NCI-H526 (cell line): ENCODE results near the gene CCL7.
A peak's percentile ranks its signal among the peaks of the same experiment; 100 is the strongest.

Source experiments
- DNase-seq, 2 experiments: peaks; one replicate each; lab custom pipeline; 2025; lab: John Stamatoyannopoulos, UW

CCL7 gene

DNA sequence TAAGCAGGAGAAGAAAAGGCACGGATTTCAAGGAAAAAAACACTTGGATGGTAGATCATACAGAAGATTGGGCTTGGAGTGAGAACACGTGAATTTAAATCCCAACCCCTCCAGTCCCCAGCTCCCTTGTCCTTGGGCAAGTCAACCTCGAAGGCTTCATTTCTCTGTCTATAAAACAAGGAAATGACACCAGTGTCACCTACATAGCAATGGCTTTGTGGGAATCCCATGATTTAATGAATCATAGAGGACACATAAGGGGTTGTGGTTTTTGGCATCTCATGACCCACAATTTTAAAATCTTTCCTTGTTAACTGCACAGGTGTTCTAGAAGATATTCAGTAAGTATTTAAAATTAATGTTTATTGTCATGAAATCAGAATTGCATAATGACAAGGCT lies 23.1 kb upstream of the CCL7 start:
- no peak for DNase-seq

DNA sequence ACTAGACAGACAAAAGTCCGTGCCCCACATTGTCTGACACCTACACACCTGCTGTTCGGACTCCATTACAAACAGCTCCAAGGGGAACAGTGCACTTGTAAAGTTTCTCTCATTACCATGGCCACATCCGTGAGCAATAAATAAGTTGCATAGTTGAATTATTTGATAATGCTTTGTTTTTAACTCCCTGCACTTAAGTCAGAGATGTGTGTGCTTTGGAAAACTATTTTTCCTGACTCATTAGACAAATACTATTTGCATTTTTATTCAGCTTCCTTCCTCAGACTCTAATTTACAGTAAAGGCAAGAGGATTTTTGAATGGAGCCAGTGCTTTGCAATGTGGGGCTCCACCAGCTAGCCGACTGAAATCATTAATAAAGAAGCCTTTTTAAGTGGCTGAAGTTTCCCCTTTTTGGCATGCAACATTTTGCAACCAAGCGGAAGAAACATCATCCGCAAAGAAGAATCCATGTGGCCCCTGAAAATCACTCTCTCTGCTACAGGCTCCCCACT lies 21.5 kb upstream of the CCL7 start:
- DNase-seq: no peak

DNA sequence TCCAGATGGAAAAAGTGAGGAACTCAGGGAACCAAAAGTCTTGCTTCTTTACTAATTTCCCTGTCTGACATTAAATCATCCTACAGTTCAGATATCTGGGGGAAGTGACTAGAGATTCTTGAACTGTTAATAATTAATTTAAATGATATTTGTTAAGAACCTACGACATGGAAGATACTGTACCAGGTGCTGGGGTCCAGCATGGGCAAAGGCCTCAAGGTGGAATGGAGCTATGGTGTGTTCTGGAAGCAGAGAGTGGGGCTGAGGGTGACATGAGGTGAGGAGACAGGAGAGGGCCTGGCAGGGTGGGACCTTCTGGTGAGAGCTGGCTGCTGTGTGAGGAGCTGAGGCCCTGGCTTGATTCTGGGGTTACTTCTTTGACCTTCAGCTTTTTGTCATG lies 21.0 kb upstream of the CCL7 start:
- DNase-seq: no peak

DNA sequence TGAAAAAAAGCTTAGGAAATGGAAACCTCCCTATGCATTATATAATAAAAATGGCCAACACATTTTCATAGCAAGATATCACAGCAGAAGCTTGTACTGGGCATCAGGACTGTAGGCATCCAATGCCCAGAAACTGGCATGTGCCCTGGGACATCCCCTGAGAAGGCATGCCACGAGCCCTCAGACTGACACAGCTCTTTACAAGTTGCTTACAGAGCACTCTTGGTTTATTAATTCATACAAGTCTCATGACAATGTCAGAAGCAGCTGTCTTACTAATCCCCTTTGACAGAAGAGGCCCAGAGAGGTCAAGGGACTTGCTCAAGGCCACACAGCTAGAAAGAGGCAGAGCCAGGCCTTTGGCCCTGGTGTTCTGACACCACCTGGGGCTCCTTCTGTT lies 20.5 kb upstream of the CCL7 start:
- no peak for DNase-seq

DNA sequence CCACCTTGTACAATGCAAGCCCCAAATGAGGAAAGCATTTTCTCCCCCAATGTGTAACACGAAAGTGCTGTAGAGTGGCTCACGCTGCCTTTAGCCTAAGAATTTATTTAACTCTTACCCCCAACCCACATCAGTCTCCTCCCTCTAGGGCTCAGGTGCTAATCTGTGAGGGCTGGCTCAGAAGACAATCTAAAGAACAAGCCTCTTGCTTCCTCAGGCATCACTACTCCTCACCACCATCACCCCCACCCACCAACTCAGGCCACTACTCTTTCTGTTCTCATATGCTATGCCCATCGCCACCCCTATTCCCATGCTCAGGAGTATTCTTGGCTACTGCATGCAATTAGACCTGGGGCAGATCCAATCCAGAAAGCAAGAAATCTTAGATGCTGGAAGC lies 18.8 kb upstream of the CCL7 start:
- no peak for DNase-seq

- DNase-seq: no peak
Observed at GRCh38 chr17:34252095-34252443, 18.0 kb upstream of the CCL7 start.

- no peak for DNase-seq
Observed at GRCh38 chr17:34252444-34253138, 17.4 kb upstream of the CCL7 start.

GRCh38 chr17:34253139-34253525 lies 16.9 kb upstream of the CCL7 start:
- no peak for DNase-seq

DNA sequence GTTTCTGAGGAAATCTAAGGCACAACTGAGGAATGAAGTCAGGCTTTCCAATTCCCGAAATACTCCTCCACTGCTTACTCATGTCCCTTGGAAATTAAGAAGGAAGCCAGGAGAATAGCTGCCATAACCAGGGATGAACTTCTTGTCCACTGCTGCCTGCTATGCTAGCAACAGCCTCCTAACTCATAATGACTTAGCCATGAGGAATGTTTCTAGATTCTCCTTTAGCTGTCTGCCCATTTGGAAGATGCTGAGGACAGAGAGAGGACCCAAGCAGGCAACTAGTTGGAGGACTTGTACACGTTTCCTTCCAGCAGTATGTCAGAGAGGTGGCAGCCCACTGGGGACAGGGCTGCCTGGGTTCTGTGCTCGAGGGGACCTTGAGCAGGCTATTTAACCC lies 15.9 kb upstream of the CCL7 start:
- DNase-seq: no peak

- DNase-seq: peak; percentile 7 to 47
Observed at GRCh38 chr17:34254651-34255380, 15.2 kb upstream of the CCL7 start, which contains the start of gene CCL2. CCL2 (plus strand) TSS chr17:34255285; CDS start chr17:34255350, 65 bp downstream.

DNA sequence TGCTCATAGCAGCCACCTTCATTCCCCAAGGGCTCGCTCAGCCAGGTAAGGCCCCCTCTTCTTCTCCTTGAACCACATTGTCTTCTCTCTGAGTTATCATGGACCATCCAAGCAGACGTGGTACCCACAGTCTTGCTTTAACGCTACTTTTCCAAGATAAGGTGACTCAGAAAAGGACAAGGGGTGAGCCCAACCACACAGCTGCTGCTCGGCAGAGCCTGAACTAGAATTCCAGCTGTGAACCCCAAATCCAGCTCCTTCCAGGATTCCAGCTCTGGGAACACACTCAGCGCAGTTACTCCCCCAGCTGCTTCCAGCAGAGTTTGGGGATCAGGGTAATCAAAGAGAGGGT lies 14.7 kb upstream of the CCL7 start:
- DNase-seq: no peak

DNA sequence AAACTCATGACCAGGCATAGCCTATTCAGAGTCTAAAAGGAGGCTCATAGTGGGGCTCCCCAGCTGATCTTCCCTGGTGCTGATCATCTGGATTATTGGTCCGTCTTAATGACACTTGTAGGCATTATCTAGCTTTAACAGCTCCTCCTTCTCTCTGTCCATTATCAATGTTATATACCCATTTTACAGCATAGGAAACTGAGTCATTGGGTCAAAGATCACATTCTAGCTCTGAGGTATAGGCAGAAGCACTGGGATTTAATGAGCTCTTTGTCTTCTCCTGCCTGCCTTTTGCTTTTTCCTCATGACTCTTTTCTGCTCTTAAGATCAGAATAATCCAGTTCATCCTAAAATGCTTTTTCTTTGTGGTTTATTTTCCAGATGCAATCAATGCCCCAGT lies 14.2 kb upstream of the CCL7 start:
- DNase-seq: no peak

DNA sequence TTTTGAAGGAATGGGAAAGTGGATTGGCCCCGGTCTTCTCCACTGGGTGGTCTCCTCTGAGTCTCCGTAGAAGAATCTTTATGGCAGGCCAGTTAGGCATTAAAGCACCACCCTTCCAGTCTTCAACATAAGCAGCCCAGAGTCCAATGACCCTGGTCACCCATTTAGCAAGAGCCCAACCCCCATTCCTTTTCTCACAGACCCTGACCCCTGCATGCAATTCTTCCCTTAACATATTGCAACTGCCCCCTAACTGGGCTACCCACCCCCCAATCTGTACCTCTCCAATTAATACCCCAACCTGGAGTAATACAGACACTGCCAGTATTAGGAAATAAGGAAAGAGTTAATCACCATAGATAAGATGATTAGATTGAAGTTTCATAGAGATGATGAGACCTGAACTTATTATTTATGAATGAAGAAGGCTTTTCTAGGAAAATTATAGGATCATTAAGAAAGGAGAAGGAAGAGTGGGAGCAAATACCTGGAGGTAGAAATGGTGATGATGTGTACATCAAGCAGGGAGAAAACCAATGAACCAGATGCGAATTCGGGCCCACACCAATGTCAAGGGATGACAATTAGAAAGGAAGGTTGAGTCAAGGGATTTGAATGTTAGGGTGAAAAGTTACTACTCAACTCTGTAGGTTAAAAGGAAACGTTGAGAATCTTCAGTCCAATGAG lies 12.6 kb upstream of the CCL7 start:
- no peak for DNase-seq

- DNase-seq: no peak
Observed at GRCh38 chr17:34257986-34258326, 12.1 kb upstream of the CCL7 start.

GRCh38 chr17:34259146-34259545 lies 10.9 kb upstream of the CCL7 start:
- DNase-seq: no peak

- no peak for DNase-seq
Observed at GRCh38 chr17:34260861-34261260, 9.2 kb upstream of the CCL7 start.

- DNase-seq: no peak
Observed at GRCh38 chr17:34261568-34262337, 8.3 kb upstream of the CCL7 start.

- no peak for DNase-seq
Observed at GRCh38 chr17:34265711-34266110, 4.3 kb upstream of the CCL7 start.

DNA sequence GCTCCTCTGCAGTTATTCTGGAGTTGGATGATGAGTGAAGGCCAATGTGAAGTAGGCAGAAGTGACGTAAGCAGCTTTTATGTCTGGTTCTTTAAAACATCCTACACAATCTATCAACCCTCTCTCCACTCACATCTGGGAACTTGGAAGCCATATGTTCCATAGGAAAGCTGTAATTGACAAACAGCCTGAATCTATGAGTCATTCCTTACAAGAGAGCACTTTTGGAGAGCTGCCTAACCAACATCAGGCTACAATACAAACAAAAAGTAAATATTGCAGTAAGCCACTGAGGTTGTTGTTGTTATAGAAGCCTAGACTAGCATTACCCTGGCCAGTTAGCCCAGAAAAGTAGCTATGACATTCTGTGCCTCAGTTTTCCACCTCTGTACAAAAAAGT lies 5.9 kb downstream of the CCL7 start:
- no peak for DNase-seq

- DNase-seq: no peak
Observed at GRCh38 chr17:34276826-34277225, 6.8 kb downstream of the CCL7 start.

GRCh38 chr17:34283571-34283970 lies 13.6 kb downstream of the CCL7 start:
- DNase-seq: no peak

DNA sequence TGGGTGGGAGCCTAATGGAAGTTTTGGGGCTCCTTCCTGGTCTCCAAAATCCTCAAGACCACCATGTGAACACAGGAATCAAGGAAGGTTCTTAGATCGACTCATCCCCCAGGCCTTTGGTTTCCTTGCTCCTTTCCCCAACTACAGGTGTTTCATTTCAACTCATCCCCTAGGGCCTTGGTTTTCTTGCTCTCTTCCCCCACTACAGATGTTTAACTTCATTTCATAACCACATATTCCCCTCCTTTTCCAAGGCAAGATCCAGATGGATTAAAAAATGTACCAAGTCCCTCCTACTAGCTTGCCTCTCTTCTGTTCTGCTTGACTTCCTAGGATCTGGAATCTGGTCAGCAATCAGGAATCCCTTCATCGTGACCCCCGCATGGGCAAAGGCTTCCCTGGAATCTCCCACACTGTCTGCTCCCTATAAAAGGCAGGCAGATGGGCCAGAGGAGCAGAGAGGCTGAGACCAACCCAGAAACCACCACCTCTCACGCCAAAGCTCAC lies 15.3 kb downstream of the CCL7 start, which contains the start of gene CCL11:
TSS of gene CCL11 (plus strand) at position 457 of the 507 bp plus-strand sequence. CDS start 67 bp downstream, outside the sequence.
- DNase-seq: no peak
